Measurements from ENCODE around the gene OLIG2. TPM values are rescaled to one million over a fixed set of nuclear protein-coding genes. Genes with fewer than 3 reads are reported as not detected.

The OLIG2 gene
- total RNA-seq, 1 donor from 2014 or later: not detected

DNA sequence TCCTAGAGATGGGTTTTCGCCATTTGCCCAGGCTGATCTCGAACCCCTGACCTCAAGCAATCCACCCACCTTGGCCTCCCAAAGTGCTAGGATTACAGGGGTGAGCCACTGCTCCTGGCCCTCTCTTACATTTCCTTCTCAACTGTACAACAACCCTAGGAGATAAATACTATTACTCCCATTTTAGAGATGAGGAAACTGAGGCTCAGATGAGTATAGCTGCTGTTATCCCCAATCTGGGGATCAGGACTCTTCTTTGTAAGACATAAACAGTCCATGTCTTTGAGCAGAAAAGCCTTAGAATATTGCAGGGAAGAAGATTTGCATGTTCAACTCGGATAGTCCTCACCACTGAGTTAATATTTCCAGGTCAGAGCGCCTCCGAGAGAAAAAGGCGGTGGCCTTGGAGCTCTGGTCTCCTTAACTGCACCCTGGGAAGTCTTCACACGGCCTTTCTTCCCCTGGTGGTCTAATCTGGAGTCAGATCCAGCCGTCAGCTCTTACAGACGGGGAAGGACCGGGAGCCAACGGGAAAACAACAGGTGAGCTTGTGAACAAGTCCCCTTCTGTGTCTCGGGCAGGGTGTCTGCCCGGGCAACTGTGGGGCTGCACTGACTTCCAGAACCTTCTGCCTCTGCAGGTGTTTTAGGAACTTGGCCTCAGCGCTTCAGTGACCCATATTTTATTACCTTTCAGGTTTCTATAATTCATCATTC, 38.3 kb downstream of the OLIG2 start:
- intact Hi-C loops (cut with micrococcal nuclease): no loop called here

DNA sequence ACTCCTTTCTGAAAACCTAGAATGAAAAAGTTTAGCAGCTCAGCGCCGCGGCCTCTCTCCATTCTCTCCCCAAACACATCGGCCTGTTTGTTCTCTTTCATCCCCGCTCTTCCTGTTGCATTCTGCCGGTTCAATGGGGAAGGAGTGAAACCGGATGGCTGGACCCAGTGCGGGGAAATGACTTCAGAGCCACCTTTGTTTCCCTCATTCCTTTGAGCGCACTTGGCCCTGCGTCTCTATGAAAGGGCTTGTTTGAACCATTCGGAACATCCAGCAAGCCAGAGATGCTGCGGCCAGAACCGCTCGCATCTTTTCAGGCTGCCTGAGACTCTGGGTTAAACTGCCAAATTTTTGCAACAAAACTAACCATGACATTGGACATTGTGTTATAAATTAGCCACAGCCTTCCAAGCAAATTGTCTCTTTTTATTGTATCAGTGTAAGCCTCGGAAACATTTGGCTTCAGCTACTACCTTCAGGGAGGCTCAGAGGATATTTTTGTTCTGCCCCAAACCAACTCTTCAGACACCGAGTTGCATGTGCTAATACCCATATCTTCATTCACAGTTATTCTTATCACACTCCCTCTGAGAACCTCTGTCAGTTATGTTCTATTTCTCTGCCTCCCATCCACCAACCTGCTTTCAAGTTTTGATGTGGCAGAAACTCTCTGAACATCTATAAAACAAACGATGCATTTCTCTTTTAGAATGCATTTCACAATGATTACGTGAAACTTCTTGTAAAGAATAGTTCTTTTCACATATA, 39.1 kb downstream of the OLIG2 start:
- intact Hi-C loops (cut with micrococcal nuclease): no loop called here

- intact Hi-C loops (cut with micrococcal nuclease): no loop called here
Measured at GRCh38 chr21:33067043-33067442, 41.3 kb downstream of the OLIG2 start.

DNA sequence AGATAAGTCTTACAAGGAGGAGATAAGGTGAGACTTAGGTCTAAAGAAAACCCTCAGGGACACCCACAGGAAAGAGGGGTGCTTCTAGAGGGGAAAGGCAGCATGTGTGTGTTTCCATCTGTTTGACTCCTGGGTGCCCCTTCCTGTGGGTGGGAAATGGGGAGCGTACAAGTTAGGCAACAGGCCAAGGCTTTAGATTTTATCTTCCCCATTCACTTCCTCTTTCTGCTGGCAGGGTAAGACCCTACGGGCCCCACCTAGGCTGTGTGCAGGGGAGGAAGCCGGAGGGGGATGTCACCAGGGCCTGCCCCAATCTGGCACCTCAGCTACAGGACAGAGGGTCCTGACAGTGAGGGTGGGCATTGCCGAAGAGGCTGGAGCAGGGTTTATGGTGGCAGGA, 41.7 kb downstream of the OLIG2 start:
- intact Hi-C loops (cut with micrococcal nuclease): no loop called here

- intact Hi-C loops (cut with micrococcal nuclease): no loop called here
Measured at GRCh38 chr21:33069243-33069642, 43.5 kb downstream of the OLIG2 start.

DNA sequence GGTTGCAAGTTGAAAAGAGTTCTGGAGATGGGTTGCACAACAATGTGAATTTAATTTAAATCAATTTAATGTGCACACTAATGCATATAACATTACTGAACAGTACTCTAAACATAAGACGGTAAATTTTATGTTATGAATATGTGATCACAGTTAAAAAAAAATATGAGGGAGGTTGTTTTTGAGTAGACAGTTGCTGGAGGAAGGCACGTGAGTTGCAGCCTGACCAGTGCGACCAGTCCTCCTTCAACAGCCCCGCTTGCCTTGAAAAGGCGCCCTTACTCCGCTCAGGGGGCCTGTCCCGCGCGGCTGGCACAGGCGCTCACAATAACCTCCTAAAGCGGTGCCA, 43.9 kb downstream of the OLIG2 start:
- intact Hi-C loops (cut with micrococcal nuclease): no loop called here

GRCh38 chr21:33069994-33070743, 44.4 kb downstream of the OLIG2 start, which contains the start of gene OLIG1:
OLIG1 (plus strand) TSS chr21:33070141; CDS start chr21:33070247, 106 bp downstream.
- intact Hi-C loops (cut with micrococcal nuclease): loop anchor here (2.0 kb wide), 1 partner anchor 43 kb away; no protein-coding TSS in a partner anchor

- intact Hi-C loops (cut with micrococcal nuclease): loop anchor here (2.0 kb wide), 1 partner anchor 44 kb away; no protein-coding TSS in a partner anchor
Measured at GRCh38 chr21:33070744-33070997, 44.9 kb downstream of the OLIG2 start.

DNA sequence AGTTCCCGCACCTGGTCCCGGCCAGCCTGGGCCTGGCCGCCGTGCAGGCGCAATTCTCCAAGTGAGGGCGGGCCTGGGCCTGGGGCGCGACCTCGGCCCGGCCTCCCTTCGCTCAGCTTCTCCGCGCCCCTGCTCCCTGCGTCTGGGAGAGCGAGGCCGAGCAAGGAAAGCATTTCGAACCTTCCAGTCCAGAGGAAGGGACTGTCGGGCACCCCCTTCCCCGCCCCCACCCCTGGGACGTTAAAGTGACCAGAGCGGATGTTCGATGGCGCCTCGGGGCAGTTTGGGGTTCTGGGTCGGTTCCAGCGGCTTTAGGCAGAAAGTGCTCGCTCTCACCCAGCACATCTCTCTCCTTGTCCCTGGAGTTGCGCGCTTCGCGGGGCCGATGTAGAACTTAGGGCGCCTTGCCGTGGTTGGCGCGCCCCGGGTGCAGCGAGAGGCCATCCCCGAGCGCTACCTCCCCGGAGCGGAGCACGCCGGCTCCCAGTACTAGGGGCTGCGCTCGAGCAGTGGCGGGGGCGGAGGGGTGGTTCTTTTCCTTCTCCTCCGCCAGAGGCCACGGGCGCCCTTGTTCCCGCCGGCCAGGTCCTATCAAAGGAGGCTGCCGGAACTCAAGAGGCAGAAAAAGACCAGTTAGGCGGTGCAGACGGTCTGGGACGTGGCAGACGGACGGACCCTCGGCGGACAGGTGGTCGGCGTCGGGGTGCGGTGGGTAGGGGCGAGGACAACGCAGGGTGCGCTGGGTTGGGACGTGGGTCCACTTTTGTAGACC, 45.4 kb downstream of the OLIG2 start:
- intact Hi-C loops (cut with micrococcal nuclease): loop anchor here (2.0 kb wide), 1 partner anchor 44 kb away; no protein-coding TSS in a partner anchor

DNA sequence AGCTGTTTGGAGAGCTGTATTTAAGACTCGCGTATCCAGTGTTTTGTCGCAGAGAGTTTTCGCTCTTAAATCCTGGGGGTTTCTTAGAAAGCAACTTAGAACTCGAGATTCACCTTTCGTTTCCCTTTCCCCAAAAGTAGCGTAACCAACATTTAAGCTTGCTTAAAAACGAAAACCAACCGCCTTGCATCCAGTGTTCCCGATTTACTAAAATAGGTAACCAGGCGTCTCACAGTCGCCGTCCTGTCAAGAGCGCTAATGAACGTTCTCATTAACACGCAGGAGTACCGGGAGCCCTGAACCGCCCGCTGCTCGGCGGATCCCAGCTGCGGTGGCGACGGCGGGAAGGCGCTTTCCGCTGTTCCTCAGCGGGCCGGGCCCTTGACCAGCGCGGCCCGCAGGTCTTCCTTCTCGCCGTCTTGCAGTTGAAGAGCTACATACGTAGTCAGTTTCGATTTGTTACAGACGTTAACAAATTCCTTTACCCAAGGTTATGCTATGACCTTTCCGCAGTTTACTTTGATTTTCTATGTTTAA, 46.1 kb downstream of the OLIG2 start:
- intact Hi-C loops (cut with micrococcal nuclease): loop anchor here (2.0 kb wide), 1 partner anchor 45 kb away; no protein-coding TSS in a partner anchor

DNA sequence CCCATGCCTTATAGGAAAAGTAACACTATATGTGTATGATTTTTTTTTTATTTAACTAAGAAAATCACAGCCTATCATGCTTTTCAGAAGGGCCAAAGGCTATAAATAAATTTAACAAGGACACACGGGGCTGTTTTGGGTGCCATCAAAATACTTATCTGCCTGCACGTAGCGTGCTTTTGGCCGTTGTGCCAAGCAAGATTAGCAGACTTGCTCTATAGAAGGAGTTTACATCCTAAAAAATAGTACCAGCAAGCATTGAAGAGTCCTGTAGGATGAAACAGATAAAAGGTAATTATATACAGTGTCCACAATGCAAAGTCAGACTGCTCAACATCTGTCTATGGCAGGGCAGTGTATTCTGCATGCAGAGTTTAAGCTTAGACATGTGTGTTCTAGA, 47.9 kb downstream of the OLIG2 start:
- intact Hi-C loops (cut with micrococcal nuclease): no loop called here

- intact Hi-C loops (cut with micrococcal nuclease): no loop called here
Measured at GRCh38 chr21:33075128-33075527, 49.4 kb downstream of the OLIG2 start.

- intact Hi-C loops (cut with micrococcal nuclease): no loop called here
Measured at GRCh38 chr21:33075596-33076195, 50.0 kb downstream of the OLIG2 start.

- intact Hi-C loops (cut with micrococcal nuclease): no loop called here
Measured at GRCh38 chr21:33076600-33077329, 51.0 kb downstream of the OLIG2 start.

Other genes with a start within 250 kb of the OLIG2 start
- gene OLIG1, start 44.2 kb downstream of the OLIG2 start, total RNA-seq: not detected in 2 replicates
- 80.3 and 80.9 TPM in 2 replicates for gene IFNAR2, start 204.0 kb downstream of the OLIG2 start, total RNA-seq
- gene IL10RB, start 240.4 kb downstream of the OLIG2 start, total RNA-seq: 36.5 and 39.4 TPM in 2 replicates

Data from T-helper 2 cell treated with Interferon-gamma antibody and Interleukin-4, amounts not matched to agents 100 ng/mL and 5 ng/mL, for 36 hours (primary cell).